Panc1 (cell line): ENCODE measurements around the gene OR11H6. TPM values are rescaled to one million over a fixed set of nuclear protein-coding genes. Genes with fewer than 3 reads are reported as not detected.
"Not testable (repeated sequence)": the region's sequence is repeated elsewhere in the genome, so short reads cannot be mapped to it uniquely, and the experiment has no call there.

Source experiments
- ATAC-seq: fragments of 200-7000 bp; cut with Tn5 transposase; 2 replicates; pipeline ENCODE4 v1.9.1; 2020; ENCODE audit warnings: mild to moderate bottlenecking, moderate library complexity
- BruUV-seq: library from RNA; stranded (reverse); fragments of 400-500 nt; replicated peaks from 2 replicates; lab custom pipeline; 2021; lab: Mats Ljungman, UMichigan
- CTCF ChIA-PET: fragments of 300-600 bp; sonication (Branson Sonifier 250); formaldehyde crosslinking; loops from one replicate; lab custom pipeline; 2022; ENCODE audit warnings: antibody characterized with exemption; lab: Charles Lee
- POLR2A ChIA-PET: fragments of 300-600 bp; sonication (Branson Sonifier 250); formaldehyde crosslinking; loops from one replicate; lab custom pipeline; 2022; ENCODE audit warnings: antibody characterized with exemption; lab: Charles Lee
- DNase-seq: peaks from one replicate; pipeline ENCODE4 v3.0.0-alpha.2; 2010; ENCODE audit warnings: low read depth, low spot score
- H3K27ac ChIP-seq: 2 replicates; pipeline ENCODE4 v1.5.1; 2011; ENCODE audit warnings: mild to moderate bottlenecking, low read length, inconsistent platforms
- H3K27me3 ChIP-seq: fragments of 200-500 bp; sonication (Bioruptor generic); 2 replicates; pipeline ENCODE4 v1.6.0; 2014; ENCODE audit warnings: low read length, inconsistent platforms; ENCODE audit not compliant: control insufficient read depth, insufficient read depth
- H3K36me3 ChIP-seq: fragments of 200-500 bp; sonication (Bioruptor generic); 2 replicates; pipeline ENCODE4 v1.5.1; 2014; ENCODE audit warnings: inconsistent platforms, mild to moderate bottlenecking, low read length, moderate library complexity; ENCODE audit not compliant: control insufficient read depth, insufficient read depth
- H3K4me1 ChIP-seq: 2 replicates; pipeline ENCODE4 v1.5.1; 2011; ENCODE audit warnings: inconsistent platforms, mild to moderate bottlenecking, low read length, moderate library complexity; ENCODE audit not compliant: control insufficient read depth, insufficient read depth
- H3K4me3 ChIP-seq, 2 experiments: 2 replicates each; pipeline ENCODE4 v1.5.1; 2011 to 2012; ENCODE audit warnings: low read depth in 2 of 2, low read length in 2 of 2, mild to moderate bottlenecking in 2 of 2, inconsistent platforms in 1 of 2, moderate library complexity in 1 of 2
- H3K9me3 ChIP-seq: fragments of 200-500 bp; sonication (Bioruptor generic); 2 replicates; pipeline ENCODE4 v1.5.1; 2014; ENCODE audit warnings: low read depth, mild to moderate bottlenecking, inconsistent platforms, low read length, moderate library complexity; ENCODE audit not compliant: control insufficient read depth, insufficient read depth
- POLR2AphosphoS5 ChIP-seq: IDR thresholded peaks from 2 replicates; pipeline ENCODE4 v1.6.1; 2012; ENCODE audit warnings: mild to moderate bottlenecking, low read depth, low read length, moderate library complexity
- SIN3A ChIP-seq: IDR thresholded peaks from 2 replicates; pipeline ENCODE4 v1.6.1; 2012; ENCODE audit warnings: low read depth, mild to moderate bottlenecking, low read length, moderate library complexity, borderline replicate concordance; ENCODE audit not compliant: insufficient read depth
- TCF7L2 ChIP-seq: IDR thresholded peaks from 2 replicates; pipeline ENCODE4 v1.6.1; 2011; ENCODE audit warnings: mild to moderate bottlenecking, low read depth, low read length, inconsistent platforms
- in situ Hi-C: cut with HindIII; loops from 2 replicates; pipeline ENCODE4 v1.10.0; 2016; ENCODE audit warnings: low sequenced_read_pairs, low pct_unique_long_range_greater_than_20kb
- intact Hi-C: fragments of 100-400 bp; cut with micrococcal nuclease; formaldehyde crosslinking; loops from one replicate; pipeline ENCODE4 v1.10.0; 2022; ENCODE audit not compliant: unreplicated experiment
- total RNA-seq: library from RNA; stranded (reverse); gene quantifications from one replicate; pipeline ENCODE4 v1.2.1, GENCODE V29; 2021; ENCODE audit not compliant: unreplicated experiment
- TF ChIP-seq, protein P1 (sequence below), 2 experiments: IDR thresholded peaks; 2 replicates each; pipeline ENCODE4 v1.6.1; 2011 to 2012; ENCODE audit warnings: low read depth in 2 of 2, control low read depth in 1 of 2, low read length in 1 of 2, mild to moderate bottlenecking in 1 of 2, moderate library complexity in 1 of 2; ENCODE audit not compliant: insufficient read depth in 1 of 2
- TF ChIP-seq, protein P2 (sequence below): fragments of 450-650 bp; IDR thresholded peaks from 2 replicates; pipeline ENCODE4 v1.5.1; 2017; ENCODE audit warnings: mild to moderate bottlenecking

Gene OR11H6
- total RNA-seq, 1 experiment from 2014 or later: not detected

DNA sequence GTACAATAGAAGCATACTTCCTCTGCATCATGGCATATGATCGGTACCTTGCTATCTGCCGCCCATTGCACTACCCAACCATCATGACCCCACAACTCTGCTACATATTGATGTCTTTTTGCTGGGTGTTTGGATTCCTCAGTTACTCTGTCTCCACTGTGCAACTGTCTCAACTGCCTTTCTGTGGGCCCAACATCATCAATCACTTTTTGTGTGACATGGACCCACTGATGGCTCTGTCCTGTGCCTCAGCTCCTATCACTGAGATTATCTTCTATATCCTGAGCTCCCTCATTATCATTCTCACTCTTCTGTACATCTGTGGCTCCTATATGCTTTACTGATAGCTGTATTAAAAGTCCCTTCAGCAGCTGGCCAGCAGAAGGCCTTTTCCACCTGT lies 13.9 kb upstream of the OR11H6 start:
- CTCF ChIA-PET: no interaction called here
- TF ChIP-seq POLR2AphosphoS5 (no peak), SIN3A (no peak), TCF7L2 (no peak)
- TF ChIP-seq, protein P1, sequence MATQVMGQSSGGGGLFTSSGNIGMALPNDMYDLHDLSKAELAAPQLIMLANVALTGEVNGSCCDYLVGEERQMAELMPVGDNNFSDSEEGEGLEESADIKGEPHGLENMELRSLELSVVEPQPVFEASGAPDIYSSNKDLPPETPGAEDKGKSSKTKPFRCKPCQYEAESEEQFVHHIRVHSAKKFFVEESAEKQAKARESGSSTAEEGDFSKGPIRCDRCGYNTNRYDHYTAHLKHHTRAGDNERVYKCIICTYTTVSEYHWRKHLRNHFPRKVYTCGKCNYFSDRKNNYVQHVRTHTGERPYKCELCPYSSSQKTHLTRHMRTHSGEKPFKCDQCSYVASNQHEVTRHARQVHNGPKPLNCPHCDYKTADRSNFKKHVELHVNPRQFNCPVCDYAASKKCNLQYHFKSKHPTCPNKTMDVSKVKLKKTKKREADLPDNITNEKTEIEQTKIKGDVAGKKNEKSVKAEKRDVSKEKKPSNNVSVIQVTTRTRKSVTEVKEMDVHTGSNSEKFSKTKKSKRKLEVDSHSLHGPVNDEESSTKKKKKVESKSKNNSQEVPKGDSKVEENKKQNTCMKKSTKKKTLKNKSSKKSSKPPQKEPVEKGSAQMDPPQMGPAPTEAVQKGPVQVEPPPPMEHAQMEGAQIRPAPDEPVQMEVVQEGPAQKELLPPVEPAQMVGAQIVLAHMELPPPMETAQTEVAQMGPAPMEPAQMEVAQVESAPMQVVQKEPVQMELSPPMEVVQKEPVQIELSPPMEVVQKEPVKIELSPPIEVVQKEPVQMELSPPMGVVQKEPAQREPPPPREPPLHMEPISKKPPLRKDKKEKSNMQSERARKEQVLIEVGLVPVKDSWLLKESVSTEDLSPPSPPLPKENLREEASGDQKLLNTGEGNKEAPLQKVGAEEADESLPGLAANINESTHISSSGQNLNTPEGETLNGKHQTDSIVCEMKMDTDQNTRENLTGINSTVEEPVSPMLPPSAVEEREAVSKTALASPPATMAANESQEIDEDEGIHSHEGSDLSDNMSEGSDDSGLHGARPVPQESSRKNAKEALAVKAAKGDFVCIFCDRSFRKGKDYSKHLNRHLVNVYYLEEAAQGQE (IDR thresholded peaks at IDR 0.05; ENCODE audit: insufficient read depth in 1 of 2, low read depth in 2 of 2, low read length in 1 of 2): no peak
- TF ChIP-seq, protein P2, sequence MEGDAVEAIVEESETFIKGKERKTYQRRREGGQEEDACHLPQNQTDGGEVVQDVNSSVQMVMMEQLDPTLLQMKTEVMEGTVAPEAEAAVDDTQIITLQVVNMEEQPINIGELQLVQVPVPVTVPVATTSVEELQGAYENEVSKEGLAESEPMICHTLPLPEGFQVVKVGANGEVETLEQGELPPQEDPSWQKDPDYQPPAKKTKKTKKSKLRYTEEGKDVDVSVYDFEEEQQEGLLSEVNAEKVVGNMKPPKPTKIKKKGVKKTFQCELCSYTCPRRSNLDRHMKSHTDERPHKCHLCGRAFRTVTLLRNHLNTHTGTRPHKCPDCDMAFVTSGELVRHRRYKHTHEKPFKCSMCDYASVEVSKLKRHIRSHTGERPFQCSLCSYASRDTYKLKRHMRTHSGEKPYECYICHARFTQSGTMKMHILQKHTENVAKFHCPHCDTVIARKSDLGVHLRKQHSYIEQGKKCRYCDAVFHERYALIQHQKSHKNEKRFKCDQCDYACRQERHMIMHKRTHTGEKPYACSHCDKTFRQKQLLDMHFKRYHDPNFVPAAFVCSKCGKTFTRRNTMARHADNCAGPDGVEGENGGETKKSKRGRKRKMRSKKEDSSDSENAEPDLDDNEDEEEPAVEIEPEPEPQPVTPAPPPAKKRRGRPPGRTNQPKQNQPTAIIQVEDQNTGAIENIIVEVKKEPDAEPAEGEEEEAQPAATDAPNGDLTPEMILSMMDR: no peak
- no peak overlapping the region for H3K27ac ChIP-seq
- POLR2A ChIA-PET: no interaction called here
- H3K4me3 ChIP-seq: no peak overlapping the region
- in situ Hi-C loops (no loop called here), intact Hi-C loops (no loop called here)
- no peaks in the 10 kb centered on the region for H3K9me3 ChIP-seq
- H3K4me1 ChIP-seq: no peaks in the 10 kb centered on the region
- H3K36me3 ChIP-seq: no peaks in the 10 kb centered on the region
- DNase-seq (no peak), ATAC-seq (no peak)
- H3K27me3 ChIP-seq: no peaks in the 10 kb centered on the region
- BruUV-seq: no TSS peak

DNA sequence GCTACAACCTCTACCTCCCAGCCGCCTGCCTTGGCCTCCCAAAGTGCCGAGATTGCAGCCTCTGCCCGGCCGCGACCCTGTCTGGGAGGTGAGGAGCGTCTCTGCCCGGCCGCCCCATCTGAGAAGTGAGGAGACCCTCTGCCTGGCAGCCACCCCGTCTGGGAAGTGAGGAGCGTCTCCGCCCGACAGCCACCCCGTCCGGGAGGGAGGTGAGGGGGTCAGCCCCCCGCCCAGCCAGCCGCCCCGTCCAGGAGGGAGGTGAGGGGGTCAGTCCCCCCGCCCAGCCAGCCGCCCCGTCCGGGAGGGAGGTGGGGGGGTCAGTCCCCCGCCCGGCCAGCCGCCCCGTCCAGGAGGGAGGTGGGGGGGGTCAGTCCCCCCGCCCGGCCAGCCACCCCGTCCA lies 11.1 kb upstream of the OR11H6 start:
- BruUV-seq, DNase-seq, in situ Hi-C loops, H3K9me3 ChIP-seq, ATAC-seq, H3K27ac ChIP-seq, H3K4me3 ChIP-seq, H3K36me3 ChIP-seq, CTCF ChIA-PET, H3K27me3 ChIP-seq, POLR2A ChIA-PET, H3K4me1 ChIP-seq, intact Hi-C loops: not testable (repeated sequence)

DNA sequence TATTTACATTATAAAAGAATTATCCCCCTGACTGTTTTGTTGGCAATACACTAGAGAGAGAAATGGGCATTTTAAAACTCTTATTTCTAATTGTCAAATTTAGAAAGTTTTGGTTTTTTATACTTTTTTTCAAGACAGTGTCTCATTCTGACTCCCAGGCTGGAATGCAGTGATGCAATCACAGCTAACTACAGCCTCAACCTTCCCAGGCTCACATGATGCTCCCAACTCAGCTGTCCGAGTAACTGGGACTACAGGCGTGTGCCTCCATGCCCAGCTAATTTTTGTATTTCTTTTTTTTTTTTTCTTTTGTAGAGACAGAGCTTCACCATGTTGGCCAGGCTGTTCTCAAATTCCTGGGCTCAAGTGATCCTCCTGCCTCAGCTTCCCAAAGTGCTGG lies 8.3 kb upstream of the OR11H6 start:
- intact Hi-C loops (no loop called here), in situ Hi-C loops (no loop called here)
- ChIA-PET CTCF (no interaction called here), POLR2A (no interaction called here)
- TF ChIP-seq POLR2AphosphoS5 (no peak), TCF7L2 (no peak), SIN3A (no peak)
- TF ChIP-seq, protein P2: no peak
- TF ChIP-seq, protein P1 (IDR thresholded peaks at IDR 0.05; ENCODE audit: insufficient read depth in 1 of 2, low read depth in 2 of 2, low read length in 1 of 2): no peak
- BruUV-seq: no TSS peak
- DNase-seq (no peak), ATAC-seq (no peak)
- H3K4me3 ChIP-seq: no peak overlapping the region
- H3K36me3 ChIP-seq: no peaks in the 10 kb centered on the region
- no peak overlapping the region for H3K27ac ChIP-seq
- no peaks in the 10 kb centered on the region for H3K27me3 ChIP-seq
- H3K4me1 ChIP-seq: no peaks in the 10 kb centered on the region
- no peaks in the 10 kb centered on the region for H3K9me3 ChIP-seq
